Astrocyte (in vitro differentiated cells and primary cell): ENCODE measurements around the gene PDZD2. TPM values are rescaled to one million over a fixed set of nuclear protein-coding genes. Genes with fewer than 3 reads are reported as not detected.

Experiments used
- DNase-seq: peaks from one replicate; pipeline ENCODE4 v3.0.0-alpha.2; 2010; ENCODE audit warnings: low read depth
- FAIRE-seq: peaks from 2 replicates; lab custom pipeline; 2011; peaks lifted over from hg19 to GRCh38; lab: Jason Lieb, UNC
- H2AFZ ChIP-seq: 2 replicates; pipeline ENCODE4 v1.6.0; 2012; ENCODE audit warnings: low read depth, low read length, inconsistent platforms
- H3K27ac ChIP-seq: 2 replicates; pipeline ENCODE4 v1.5.1; 2011; ENCODE audit warnings: low read depth, low read length, inconsistent platforms
- H3K27me3 ChIP-seq: 2 replicates; pipeline ENCODE4 v1.6.0; 2011; ENCODE audit warnings: low read length, inconsistent platforms; ENCODE audit not compliant: insufficient read depth
- H3K36me3 ChIP-seq: 2 replicates; pipeline ENCODE4 v1.5.1; 2011; ENCODE audit warnings: low read length, inconsistent platforms; ENCODE audit not compliant: insufficient read depth
- H3K4me1 ChIP-seq: 2 replicates; pipeline ENCODE4 v1.5.1; 2011; ENCODE audit warnings: low read length, inconsistent platforms; ENCODE audit not compliant: insufficient read depth
- H3K4me2 ChIP-seq: 2 replicates; pipeline ENCODE4 v1.6.0; 2012; ENCODE audit warnings: low read length, inconsistent platforms
- H3K4me3 ChIP-seq: 2 replicates; pipeline ENCODE4 v1.5.1; 2011; ENCODE audit warnings: low read depth, mild to moderate bottlenecking, low read length, inconsistent platforms; ENCODE audit not compliant: insufficient read depth
- H3K79me2 ChIP-seq: 2 replicates; pipeline ENCODE4 v1.6.0; 2012; ENCODE audit warnings: mild to moderate bottlenecking, low read length, inconsistent platforms; ENCODE audit not compliant: insufficient read depth
- H3K9ac ChIP-seq: 2 replicates; pipeline ENCODE4 v1.6.0; 2012; ENCODE audit warnings: mild to moderate bottlenecking, low read length, inconsistent platforms
- H3K9me3 ChIP-seq: 2 replicates; pipeline ENCODE4 v1.5.1; 2012; ENCODE audit warnings: low read depth, mild to moderate bottlenecking, low read length, inconsistent platforms; ENCODE audit not compliant: insufficient read depth
- H4K20me1 ChIP-seq: 2 replicates; pipeline ENCODE4 v1.6.0; 2012; ENCODE audit warnings: low read length, inconsistent platforms; ENCODE audit not compliant: insufficient read depth
- H3K27ac Mint-ChIP-seq: one replicate; pipeline ENCODE4 v1.8.0; 2021; ENCODE audit warnings: mild to moderate bottlenecking, mixed read lengths; ENCODE audit not compliant: unreplicated experiment
- H3K27me3 Mint-ChIP-seq: one replicate; pipeline ENCODE4 v1.8.0; 2021; ENCODE audit warnings: low read depth, mixed read lengths; ENCODE audit not compliant: unreplicated experiment
- H3K36me3 Mint-ChIP-seq: one replicate; pipeline ENCODE4 v1.8.0; 2021; ENCODE audit warnings: low read depth, mixed read lengths; ENCODE audit not compliant: unreplicated experiment
- H3K4me1 Mint-ChIP-seq: one replicate; pipeline ENCODE4 v1.8.0; 2021; ENCODE audit warnings: low read depth, mixed read lengths; ENCODE audit not compliant: unreplicated experiment
- H3K4me3 Mint-ChIP-seq: one replicate; pipeline ENCODE4 v1.8.0; 2021; ENCODE audit warnings: mild to moderate bottlenecking, moderate library complexity, mixed read lengths; ENCODE audit not compliant: unreplicated experiment
- H3K9me3 Mint-ChIP-seq: one replicate; pipeline ENCODE4 v1.8.0; 2021; ENCODE audit warnings: mild to moderate bottlenecking, mixed read lengths; ENCODE audit not compliant: unreplicated experiment
- EZH2 ChIP-seq: IDR thresholded peaks from 2 replicates; pipeline ENCODE4 v1.6.1; 2012; ENCODE audit warnings: mild to moderate bottlenecking, low read length, inconsistent platforms; ENCODE audit not compliant: insufficient read depth
- total RNA-seq: library from RNA; stranded (reverse); gene quantifications from 2 replicates; pipeline ENCODE4 v1.2.1, GENCODE V29; 2021
- TF ChIP-seq, protein P1 (sequence below): IDR thresholded peaks from 2 replicates; pipeline ENCODE4 v1.5.1; 2011; ENCODE audit warnings: low read depth, mild to moderate bottlenecking, inconsistent platforms, low read length, moderate library complexity; ENCODE audit not compliant: insufficient read depth

The PDZD2 gene
- total RNA-seq, 1 donor from 2014 or later, result 10.3 TPM

DNA sequence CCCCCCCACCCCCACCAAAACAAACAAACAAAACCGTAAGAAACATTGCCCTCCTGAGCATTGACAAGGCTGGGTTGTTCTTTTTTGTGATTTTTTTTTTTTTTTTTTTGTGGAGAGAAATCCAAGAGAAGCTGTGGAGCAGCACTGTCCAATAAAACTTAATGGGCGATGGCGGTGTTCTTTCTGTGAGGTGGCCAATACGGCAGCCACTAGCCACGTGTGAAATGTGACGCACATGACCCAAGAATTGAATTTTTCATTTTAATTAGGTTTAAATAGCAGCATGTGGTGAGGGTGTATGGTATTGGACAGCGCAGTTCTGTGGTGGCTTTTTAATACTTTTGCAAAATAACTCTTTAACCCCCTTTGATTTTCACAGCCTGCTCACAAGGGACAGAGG, 251.1 kb downstream of the PDZD2 start:
- no peak overlapping the region for H3K27ac ChIP-seq
- H3K79me2 ChIP-seq, result no peaks in the 10 kb centered on the region
- H3K4me1 ChIP-seq, result no peaks in the 10 kb centered on the region
- peaks cover 5% of the 10 kb centered on the region for H3K27me3 ChIP-seq
- no peak overlapping the region for H3K27ac Mint-ChIP-seq
- no peaks in the 10 kb centered on the region for H4K20me1 ChIP-seq
- TF ChIP-seq, protein P1, sequence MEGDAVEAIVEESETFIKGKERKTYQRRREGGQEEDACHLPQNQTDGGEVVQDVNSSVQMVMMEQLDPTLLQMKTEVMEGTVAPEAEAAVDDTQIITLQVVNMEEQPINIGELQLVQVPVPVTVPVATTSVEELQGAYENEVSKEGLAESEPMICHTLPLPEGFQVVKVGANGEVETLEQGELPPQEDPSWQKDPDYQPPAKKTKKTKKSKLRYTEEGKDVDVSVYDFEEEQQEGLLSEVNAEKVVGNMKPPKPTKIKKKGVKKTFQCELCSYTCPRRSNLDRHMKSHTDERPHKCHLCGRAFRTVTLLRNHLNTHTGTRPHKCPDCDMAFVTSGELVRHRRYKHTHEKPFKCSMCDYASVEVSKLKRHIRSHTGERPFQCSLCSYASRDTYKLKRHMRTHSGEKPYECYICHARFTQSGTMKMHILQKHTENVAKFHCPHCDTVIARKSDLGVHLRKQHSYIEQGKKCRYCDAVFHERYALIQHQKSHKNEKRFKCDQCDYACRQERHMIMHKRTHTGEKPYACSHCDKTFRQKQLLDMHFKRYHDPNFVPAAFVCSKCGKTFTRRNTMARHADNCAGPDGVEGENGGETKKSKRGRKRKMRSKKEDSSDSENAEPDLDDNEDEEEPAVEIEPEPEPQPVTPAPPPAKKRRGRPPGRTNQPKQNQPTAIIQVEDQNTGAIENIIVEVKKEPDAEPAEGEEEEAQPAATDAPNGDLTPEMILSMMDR, result no peak
- TF ChIP-seq EZH2, result no peak
- no peak overlapping the region for H3K9ac ChIP-seq
- H3K36me3 ChIP-seq, result no peaks in the 10 kb centered on the region
- H3K36me3 Mint-ChIP-seq, result no peaks in the 10 kb centered on the region
- H3K9me3 Mint-ChIP-seq, result no peaks in the 10 kb centered on the region
- no peak overlapping the region for H2AFZ ChIP-seq
- no peak overlapping the region for H3K4me2 ChIP-seq
- FAIRE-seq, result no peak
- H3K9me3 ChIP-seq, result no peaks in the 10 kb centered on the region
- H3K4me3 Mint-ChIP-seq, result no peak overlapping the region
- H3K4me1 Mint-ChIP-seq, result peaks cover 9% of the 10 kb centered on the region
- H3K4me3 ChIP-seq, result no peak overlapping the region
- DNase-seq, result no peak
- H3K27me3 Mint-ChIP-seq, result no peaks in the 10 kb centered on the region

DNA sequence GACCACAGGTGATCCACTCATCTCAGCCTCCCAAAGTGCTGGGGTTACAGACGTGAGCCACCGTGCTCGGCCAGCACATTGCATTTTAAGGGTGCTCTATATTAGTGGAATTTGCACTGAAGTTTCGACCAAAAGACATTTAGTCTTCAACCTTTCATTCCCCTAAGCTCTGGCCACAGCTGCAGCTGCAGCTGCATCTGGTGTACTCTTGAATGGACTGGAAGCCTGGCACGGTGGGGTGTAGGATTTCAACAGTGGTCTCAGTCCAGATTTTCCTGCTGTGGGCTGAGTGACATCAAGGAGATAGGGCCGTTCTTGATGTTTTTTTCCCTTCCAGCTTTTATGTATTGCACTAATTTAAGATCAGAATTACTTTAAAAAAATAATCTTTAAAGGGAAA, 255.2 kb downstream of the PDZD2 start:
- H3K27ac ChIP-seq, result no peak overlapping the region
- no peak overlapping the region for H3K4me3 ChIP-seq
- no peaks in the 10 kb centered on the region for H3K79me2 ChIP-seq
- H3K9ac ChIP-seq, result no peak overlapping the region
- no peak overlapping the region for H3K4me3 Mint-ChIP-seq
- no peaks in the 10 kb centered on the region for H3K4me1 ChIP-seq
- no peak for TF ChIP-seq EZH2
- TF ChIP-seq, protein P1, result no peak
- H3K27me3 Mint-ChIP-seq, result peaks cover 4% of the 10 kb centered on the region
- no peak for FAIRE-seq
- no peaks in the 10 kb centered on the region for H3K4me1 Mint-ChIP-seq
- no peak overlapping the region for H3K27ac Mint-ChIP-seq
- peaks cover 3% of the 10 kb centered on the region for H3K36me3 Mint-ChIP-seq
- H2AFZ ChIP-seq, result no peak overlapping the region
- no peaks in the 10 kb centered on the region for H3K36me3 ChIP-seq
- DNase-seq, result no peak
- no peaks in the 10 kb centered on the region for H3K9me3 Mint-ChIP-seq
- H3K9me3 ChIP-seq, result no peaks in the 10 kb centered on the region
- peaks cover 6% of the 10 kb centered on the region for H3K27me3 ChIP-seq
- H3K4me2 ChIP-seq, result no peak overlapping the region
- no peaks in the 10 kb centered on the region for H4K20me1 ChIP-seq

DNA sequence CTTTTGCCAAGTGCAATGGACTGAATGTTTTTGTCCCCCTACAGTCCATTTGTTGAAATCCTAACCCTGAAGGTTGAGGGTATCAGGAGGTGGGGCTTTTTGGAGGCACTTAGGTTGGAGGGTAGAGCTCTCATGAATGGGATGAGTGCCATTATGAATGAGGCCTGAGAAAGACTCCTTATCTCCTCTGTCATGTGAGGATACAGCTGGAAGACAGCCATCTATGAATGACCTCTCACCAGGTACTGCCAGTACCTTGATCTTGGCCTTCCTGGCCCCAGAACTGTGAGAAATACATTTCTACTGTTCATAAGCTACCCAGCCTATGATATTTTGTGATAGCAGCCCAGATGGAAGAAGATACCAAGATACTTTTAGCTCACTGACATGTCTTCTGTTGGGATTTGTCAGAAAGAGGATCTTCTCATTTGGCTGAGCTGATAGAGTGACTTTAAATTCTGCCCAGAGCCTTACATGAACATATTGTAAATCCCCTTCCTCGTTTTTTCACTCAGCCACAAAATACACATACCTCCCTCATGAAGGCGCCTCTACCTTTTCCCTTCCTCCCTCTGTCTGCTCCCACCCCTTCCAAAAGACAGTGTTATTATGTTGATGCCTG, 256.4 kb downstream of the PDZD2 start:
- no peak overlapping the region for H3K4me3 Mint-ChIP-seq
- H3K36me3 Mint-ChIP-seq, result peaks cover 3% of the 10 kb centered on the region
- Histone ChIP-seq H2AFZ (no peak overlapping the region), H3K36me3 (no peaks in the 10 kb centered on the region), H3K9me3 (no peaks in the 10 kb centered on the region), H3K27ac (no peak overlapping the region), H3K4me1 (no peaks in the 10 kb centered on the region), H3K4me2 (no peak overlapping the region), H3K79me2 (no peaks in the 10 kb centered on the region), H4K20me1 (no peaks in the 10 kb centered on the region), H3K9ac (no peak overlapping the region), H3K4me3 (no peak overlapping the region), H3K27me3 (peaks cover 6% of the 10 kb centered on the region)
- H3K27ac Mint-ChIP-seq, result no peak overlapping the region
- H3K4me1 Mint-ChIP-seq, result no peaks in the 10 kb centered on the region
- DNase-seq (no peak), FAIRE-seq (no peak)
- no peaks in the 10 kb centered on the region for H3K9me3 Mint-ChIP-seq
- no peak for TF ChIP-seq EZH2
- TF ChIP-seq, protein P1, result no peak
- peaks cover 4% of the 10 kb centered on the region for H3K27me3 Mint-ChIP-seq
